ENCODE measurements around the gene PLAAT5. TPM values are rescaled to one million over a fixed set of nuclear protein-coding genes. Genes with fewer than 3 reads are reported as not detected.

PLAAT5 gene
- total and polyA plus RNA-seq, 2 donors (not counting 3 experiments of a cell fraction or from before 2014, with no cell fraction given), result not detected

DNA sequence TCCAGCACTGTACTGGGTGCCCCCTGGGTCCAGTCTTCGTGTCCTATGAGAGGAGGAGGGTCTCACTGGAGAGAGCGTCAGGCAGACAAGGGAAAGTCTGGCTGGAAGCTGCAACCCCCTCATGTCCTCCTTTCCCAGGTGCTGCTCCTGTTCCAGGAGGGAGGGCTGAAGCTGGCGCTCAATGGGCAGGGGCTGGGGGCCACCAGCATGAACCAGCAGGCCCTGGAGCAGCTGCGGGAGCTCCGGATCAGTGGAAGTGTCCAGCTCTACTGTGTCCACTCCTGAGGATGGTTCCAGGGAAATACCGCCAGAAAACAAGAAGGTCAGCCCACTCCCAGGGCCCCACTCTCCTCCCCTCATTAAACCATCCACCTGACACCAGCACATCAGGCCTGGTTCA, 25.1 kb upstream of the PLAAT5 start:
- intact Hi-C loops (cut with micrococcal nuclease), result no loop called here
- ChIA-PET CTCF (interaction anchor here (1.8 kb wide), 1 partner anchor 37 kb away, joined by 4 read pairs; no protein-coding TSS in a partner anchor), POLR2A (no interaction called here)
- no TSS peak for BruUV-seq (replicated peaks)
- Histone ChIP-seq H3K27me3 (ENCODE audit: control insufficient read depth in 2 of 2, insufficient read depth in 2 of 2, low read length in 2 of 2) (no peaks in the 10 kb centered on the region), H2AFZ (ENCODE audit: low read depth, low read length) (no peak overlapping the region), H3K27ac (ENCODE audit: insufficient read depth, low read depth, low read length) (no peak overlapping the region), H3K4me1 (ENCODE audit: control insufficient read depth, extremely low read depth, insufficient read depth, low read length) (no peaks in the 10 kb centered on the region), H3K36me3 (ENCODE audit: control insufficient read depth in 2 of 2, extremely low read depth in 1 of 2, insufficient read depth in 2 of 2, low read length in 2 of 2) (no peaks in the 10 kb centered on the region), H3K4me2 (ENCODE audit: insufficient read depth, low read length) (no peak overlapping the region), H3K79me2 (ENCODE audit: control insufficient read depth, insufficient read depth, low read length) (no peaks in the 10 kb centered on the region), H3K9me1 (replicated peaks; ENCODE audit: control insufficient read depth, extremely low read depth, insufficient read depth, low read length) (no peaks in the 10 kb centered on the region), H3K9ac (replicated peaks; ENCODE audit: extremely low read depth, insufficient read depth, low read length) (no peak overlapping the region), H3K4me3 (replicated peaks in 1 of 3; ENCODE audit: insufficient read depth in 1 of 3, low read depth in 1 of 3, low read length in 3 of 3) (no peak overlapping the region), H4K20me1 (replicated peaks; ENCODE audit: control insufficient read depth, extremely low read depth, insufficient read depth, low read length) (no peaks in the 10 kb centered on the region), H3K9me3 (replicated peaks; ENCODE audit: control insufficient read depth, insufficient read depth, low read length) (no peaks in the 10 kb centered on the region)
- DNase-seq (ENCODE audit: low read depth, low spot score), result no peak
- TF ChIP-seq, protein P1, sequence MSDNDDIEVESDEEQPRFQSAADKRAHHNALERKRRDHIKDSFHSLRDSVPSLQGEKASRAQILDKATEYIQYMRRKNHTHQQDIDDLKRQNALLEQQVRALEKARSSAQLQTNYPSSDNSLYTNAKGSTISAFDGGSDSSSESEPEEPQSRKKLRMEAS (IDR thresholded peaks at IDR 0.05; ENCODE audit: insufficient read depth, insufficient read length), result no peak
- TF ChIP-seq POLR2AphosphoS5 (IDR thresholded peaks at IDR 0.05; ENCODE audit: insufficient read depth, low read depth, low read length), result no peak
- TF ChIP-seq, protein P2, sequence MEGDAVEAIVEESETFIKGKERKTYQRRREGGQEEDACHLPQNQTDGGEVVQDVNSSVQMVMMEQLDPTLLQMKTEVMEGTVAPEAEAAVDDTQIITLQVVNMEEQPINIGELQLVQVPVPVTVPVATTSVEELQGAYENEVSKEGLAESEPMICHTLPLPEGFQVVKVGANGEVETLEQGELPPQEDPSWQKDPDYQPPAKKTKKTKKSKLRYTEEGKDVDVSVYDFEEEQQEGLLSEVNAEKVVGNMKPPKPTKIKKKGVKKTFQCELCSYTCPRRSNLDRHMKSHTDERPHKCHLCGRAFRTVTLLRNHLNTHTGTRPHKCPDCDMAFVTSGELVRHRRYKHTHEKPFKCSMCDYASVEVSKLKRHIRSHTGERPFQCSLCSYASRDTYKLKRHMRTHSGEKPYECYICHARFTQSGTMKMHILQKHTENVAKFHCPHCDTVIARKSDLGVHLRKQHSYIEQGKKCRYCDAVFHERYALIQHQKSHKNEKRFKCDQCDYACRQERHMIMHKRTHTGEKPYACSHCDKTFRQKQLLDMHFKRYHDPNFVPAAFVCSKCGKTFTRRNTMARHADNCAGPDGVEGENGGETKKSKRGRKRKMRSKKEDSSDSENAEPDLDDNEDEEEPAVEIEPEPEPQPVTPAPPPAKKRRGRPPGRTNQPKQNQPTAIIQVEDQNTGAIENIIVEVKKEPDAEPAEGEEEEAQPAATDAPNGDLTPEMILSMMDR (IDR thresholded peaks at IDR 0.05; ENCODE audit: extremely low read depth in 1 of 2, insufficient read depth in 1 of 2, low read depth in 1 of 2, low read length in 2 of 2), result no peak
- no peak for TF ChIP-seq EZH2 (IDR thresholded peaks at IDR 0.05; ENCODE audit: borderline replicate concordance, low read depth, low read length, severe bottlenecking)
- no peak for TF ChIP-seq POLR2A (IDR thresholded peaks at IDR 0.05; ENCODE audit: low read depth, low read length)
- no peak for TF ChIP-seq GATA2 (IDR thresholded peaks at IDR 0.05; ENCODE audit: insufficient read depth, insufficient read length, low read depth, low read length)
- no peak for TF ChIP-seq MYC (IDR thresholded peaks at IDR 0.05; ENCODE audit: low read depth, low read length)
- no peak for TF ChIP-seq FOS (IDR thresholded peaks at IDR 0.05; ENCODE audit: borderline replicate concordance, insufficient read depth, low read length)
- no peak for TF ChIP-seq JUN (IDR thresholded peaks at IDR 0.05; ENCODE audit: borderline replicate concordance, insufficient read depth, insufficient read length, low read depth)
- no peak for FAIRE-seq
- dilution Hi-C loops (cut with MboI; ENCODE audit: extremely low pct_ligation_motif_present, low sequenced_read_pairs), result no loop called here
